Stomach (tissue), 9 donors: ENCODE results near the gene MGAT5. TPM values are rescaled to one million over a fixed set of nuclear protein-coding genes. Genes with fewer than 3 reads are reported as not detected.

ENCODE experiments used
- DNase-seq, 2 donors: peaks; one replicate each; pipeline versions ENCODE4 v3.0.0 to v3.0.0-alpha.2; 2013 to 2019
- H3K27ac ChIP-seq, 5 donors: fragments of 200-600 bp in 4 of 5; sonication (generic) in 4 of 5; one replicate each; pipeline ENCODE4 v1.5.1; 2013 to 2019; ENCODE audit warnings: mild to moderate bottlenecking in 1 of 5, moderate library complexity in 1 of 5
- H3K27me3 ChIP-seq, 3 donors: fragments of 200-600 bp; sonication (generic); one replicate each; pipeline ENCODE4 v1.5.1; 2017 to 2019; ENCODE audit warnings: mixed run types in 1 of 3
- H3K36me3 ChIP-seq, 4 donors: fragments of 200-600 bp; sonication (generic); 1 replicate in 3 of 4; 2 replicates in 1 of 4; pipeline ENCODE4 v1.5.1; 2016 to 2019
- H3K4me1 ChIP-seq, 4 donors: fragments of 200-600 bp; sonication (generic); one replicate each; pipeline ENCODE4 v1.5.1; 2016 to 2019
- H3K4me3 ChIP-seq, 4 donors: fragments of 200-600 bp; sonication (generic) in 3 of 4; one replicate each; pipeline ENCODE4 v1.5.1; 2016 to 2019; ENCODE audit warnings: mild to moderate bottlenecking in 1 of 4
- H3K9me3 ChIP-seq, 4 donors: fragments of 200-600 bp; sonication (generic); one replicate each; pipeline ENCODE4 v1.5.1; 2016 to 2019
- EP300 ChIP-seq: sonication (generic); formaldehyde crosslinking; IDR thresholded peaks from one replicate; pipeline ENCODE4 v1.6.1; 2017; ENCODE audit warnings: antibody characterized with exemption
- POLR2A ChIP-seq, 4 donors: fragments of 450-650 bp; IDR thresholded peaks; one replicate each; pipeline ENCODE4 v1.6.1; 2016; ENCODE audit warnings: antibody characterized with exemption in 4 of 4, control low read depth in 2 of 4, mild to moderate bottlenecking in 1 of 4, moderate library complexity in 1 of 4
- POLR2AphosphoS5 ChIP-seq, 3 donors: sonication (generic); formaldehyde crosslinking; IDR thresholded peaks; one replicate each; pipeline ENCODE4 v1.6.1; 2016; ENCODE audit warnings: antibody characterized with exemption in 3 of 3
- WGBS, 5 donors: extraction: QIAGEN DNeasy Blood & Tissue Kit in 3 of 5; methylation state at CpG; one replicate each; pipeline versions ENCODE4 v1.1.5 to v1.1.7; 2013 to 2018; 5-methylcytosine and 5-hydroxymethylcytosine counted together
- intact Hi-C: fragments of 100-400 bp; cut with DNase I; formaldehyde crosslinking; loops from one replicate; pipeline ENCODE4 v1.15.1; 2023; ENCODE audit warnings: low total_unique reads
- polyA plus RNA-seq, 3 donors: library from polyadenylated mRNA; stranded (reverse); fragments of 200-250 nt; gene quantifications; one replicate each; pipeline ENCODE4 v1.2.3, GENCODE V29; 2013
- total RNA-seq, 5 donors: library from RNA; depleted of rRNA; stranded (reverse); fragments of >200 nt; gene quantifications; one replicate each; pipeline versions ENCODE4 v1.1.0 to v1.2.3, GENCODE V29; 2014 to 2016
- TF ChIP-seq, protein P1 (sequence below), 7 experiments: fragments of 450-650 bp in 4 of 7; fragments of 200-600 bp in 3 of 7; sonication (generic) in 3 of 7; IDR thresholded peaks; one replicate each; pipeline ENCODE4 v1.5.1; 2016 to 2019; ENCODE audit warnings: antibody characterized with exemption in 7 of 7, control low read depth in 2 of 7, mild to moderate bottlenecking in 1 of 7
- donor health status: healthy with polysubstance abuse.
- donor health status: Bipolar disorder and iron deficiency.
- donor health status: healthy.

Gene MGAT5
- total and polyA plus RNA-seq, 8 donors: 3.9 to 125 (median 46.0) TPM

GRCh38 chr2:134379722-134380121 is 125.8 kb downstream of the MGAT5 start:
- Histone ChIP-seq H3K4me3 (no peak overlapping the region), H3K27ac (no peak overlapping the region), H3K27me3 (no peaks in the 10 kb centered on the region), H3K36me3 (peaks cover 0 to 21% (median 3%) of the 10 kb centered on the region in 4 donors), H3K4me1 (peaks cover 3 to 27% (median 10%) of the 10 kb centered on the region in 4 donors), H3K9me3 (no peaks in the 10 kb centered on the region)
- WGBS, 5 donors: 84 to 95% (median 86%) methylated on average over 3 of the region's 3 CpGs
- DNase-seq: no peak
- TF ChIP-seq POLR2A (IDR thresholded peaks at IDR 0.05): no peak
- TF ChIP-seq, protein P1, sequence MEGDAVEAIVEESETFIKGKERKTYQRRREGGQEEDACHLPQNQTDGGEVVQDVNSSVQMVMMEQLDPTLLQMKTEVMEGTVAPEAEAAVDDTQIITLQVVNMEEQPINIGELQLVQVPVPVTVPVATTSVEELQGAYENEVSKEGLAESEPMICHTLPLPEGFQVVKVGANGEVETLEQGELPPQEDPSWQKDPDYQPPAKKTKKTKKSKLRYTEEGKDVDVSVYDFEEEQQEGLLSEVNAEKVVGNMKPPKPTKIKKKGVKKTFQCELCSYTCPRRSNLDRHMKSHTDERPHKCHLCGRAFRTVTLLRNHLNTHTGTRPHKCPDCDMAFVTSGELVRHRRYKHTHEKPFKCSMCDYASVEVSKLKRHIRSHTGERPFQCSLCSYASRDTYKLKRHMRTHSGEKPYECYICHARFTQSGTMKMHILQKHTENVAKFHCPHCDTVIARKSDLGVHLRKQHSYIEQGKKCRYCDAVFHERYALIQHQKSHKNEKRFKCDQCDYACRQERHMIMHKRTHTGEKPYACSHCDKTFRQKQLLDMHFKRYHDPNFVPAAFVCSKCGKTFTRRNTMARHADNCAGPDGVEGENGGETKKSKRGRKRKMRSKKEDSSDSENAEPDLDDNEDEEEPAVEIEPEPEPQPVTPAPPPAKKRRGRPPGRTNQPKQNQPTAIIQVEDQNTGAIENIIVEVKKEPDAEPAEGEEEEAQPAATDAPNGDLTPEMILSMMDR (IDR thresholded peaks at IDR 0.05): no peak
- no peak for TF ChIP-seq EP300
- TF ChIP-seq POLR2AphosphoS5 (IDR thresholded peaks at IDR 0.05): no peak
- intact Hi-C loops: no loop called here

DNA sequence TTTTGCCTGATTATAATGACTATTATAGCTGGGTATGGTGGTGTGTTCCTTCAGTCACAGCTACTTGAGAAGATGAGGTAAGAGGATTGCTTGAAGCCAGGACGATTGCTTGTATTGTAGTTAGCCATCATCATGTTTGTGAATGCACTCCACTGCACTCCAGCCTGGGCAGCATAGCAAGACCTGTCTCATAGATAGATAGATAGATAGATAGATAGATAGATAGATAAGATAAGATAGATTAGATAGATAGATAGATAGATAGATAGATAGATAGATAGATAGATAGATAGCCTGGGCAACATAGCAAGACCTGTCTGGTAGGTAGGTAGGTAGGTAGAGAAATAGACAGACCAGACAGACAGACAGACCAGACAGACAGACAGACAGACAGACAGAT is 127.3 kb downstream of the MGAT5 start:
- 75 to 98% (median 89%) methylated on average over 1 of the region's 1 CpG for WGBS, 5 donors
- Histone ChIP-seq H3K9me3 (no peaks in the 10 kb centered on the region), H3K27ac (no peak overlapping the region), H3K27me3 (no peaks in the 10 kb centered on the region), H3K36me3 (peaks cover 0 to 21% (median 3%) of the 10 kb centered on the region in 4 donors), H3K4me3 (no peak overlapping the region), H3K4me1 (peaks cover 3 to 20% (median 7%) of the 10 kb centered on the region in 4 donors)
- no peak for DNase-seq
- TF ChIP-seq POLR2A (IDR thresholded peaks at IDR 0.05) (no peak), POLR2AphosphoS5 (IDR thresholded peaks at IDR 0.05) (no peak), EP300 (no peak)
- TF ChIP-seq, protein P1 (IDR thresholded peaks at IDR 0.05): no peak
- intact Hi-C loops: no loop called here

GRCh38 chr2:134384131-134384530 is 130.3 kb downstream of the MGAT5 start:
- H3K27me3 ChIP-seq: no peaks in the 10 kb centered on the region
- H3K4me3 ChIP-seq: no peak overlapping the region
- no peaks in the 10 kb centered on the region for H3K9me3 ChIP-seq
- H3K27ac ChIP-seq: no peak overlapping the region
- TF ChIP-seq, protein P1 (IDR thresholded peaks at IDR 0.05): no peak
- no peak for TF ChIP-seq POLR2A (IDR thresholded peaks at IDR 0.05)
- no peak for TF ChIP-seq EP300
- no peak for TF ChIP-seq POLR2AphosphoS5 (IDR thresholded peaks at IDR 0.05)
- H3K4me1 ChIP-seq: peaks cover 0 to 3% (median 0%) of the 10 kb centered on the region in 4 donors
- H3K36me3 ChIP-seq: peaks cover 0 to 9% (median 3%) of the 10 kb centered on the region in 4 donors
- intact Hi-C loops: no loop called here
- 91 to 97% (median 94%) methylated on average over 4 of the region's 4 CpGs for WGBS, 5 donors
- no peak for DNase-seq

DNA sequence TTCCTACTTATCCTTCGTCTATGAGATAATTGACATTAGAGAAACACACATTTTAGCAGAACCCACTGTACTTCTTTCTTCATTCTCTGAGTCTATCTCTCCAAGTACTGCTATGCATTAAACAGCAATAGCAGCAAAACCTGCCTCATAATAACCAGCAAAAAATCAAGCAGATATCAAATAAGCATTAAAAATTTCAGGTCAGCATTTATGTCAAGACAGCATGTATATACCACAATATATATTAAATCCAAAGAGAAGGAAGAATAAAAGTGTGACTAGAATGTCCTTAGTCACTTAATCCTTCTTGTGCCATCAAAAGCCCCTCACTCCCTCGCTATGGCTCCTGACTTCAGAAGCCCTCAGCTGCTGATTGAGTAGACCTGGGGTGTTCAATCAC is 131.3 kb downstream of the MGAT5 start:
- no peaks in the 10 kb centered on the region for H3K4me1 ChIP-seq
- WGBS, 5 donors: 73 to 93% (median 92%) methylated on average over 2 of the region's 2 CpGs
- no peaks in the 10 kb centered on the region for H3K27me3 ChIP-seq
- no peaks in the 10 kb centered on the region for H3K9me3 ChIP-seq
- no peak overlapping the region for H3K27ac ChIP-seq
- intact Hi-C loops: no loop called here
- DNase-seq: no peak
- H3K36me3 ChIP-seq: peaks cover 0 to 5% (median 2%) of the 10 kb centered on the region in 4 donors
- H3K4me3 ChIP-seq: no peak overlapping the region
- TF ChIP-seq, protein P1 (IDR thresholded peaks at IDR 0.05): no peak
- TF ChIP-seq POLR2AphosphoS5 (IDR thresholded peaks at IDR 0.05): no peak
- no peak for TF ChIP-seq EP300
- no peak for TF ChIP-seq POLR2A (IDR thresholded peaks at IDR 0.05)
